ENCODE results near the gene ARHGAP25.

Gene ARHGAP25

GRCh38 chr2:68832233-68832869 lies 97.7 kb downstream of the ARHGAP25 start:
- ATAC-seq (peak; percentile 94), DNase-seq (peak; percentile 72)

- no peak for ATAC-seq
- no peak for DNase-seq
Measured at GRCh38 chr2:68833162-68833561, 98.6 kb downstream of the ARHGAP25 start.

- DNase-seq: no peak
- ATAC-seq: no peak
Measured at GRCh38 chr2:68834737-68835376, 100.2 kb downstream of the ARHGAP25 start.

GRCh38 chr2:68835621-68836020 lies 101.0 kb downstream of the ARHGAP25 start:
- DNase-seq (no peak), ATAC-seq (no peak)

- ATAC-seq (no peak), DNase-seq (peak; percentile 83)
Measured at GRCh38 chr2:68837164-68837860, 102.7 kb downstream of the ARHGAP25 start.

- DNase-seq (no peak), ATAC-seq (peak; percentile 61)
Measured at GRCh38 chr2:68837861-68838341, 103.3 kb downstream of the ARHGAP25 start.

GRCh38 chr2:68838641-68839040 lies 104.0 kb downstream of the ARHGAP25 start:
- no peak for DNase-seq
- no peak for ATAC-seq

- ATAC-seq (no peak), DNase-seq (peak; percentile 56)
Measured at GRCh38 chr2:68839260-68839833, 104.7 kb downstream of the ARHGAP25 start.

- no peak for ATAC-seq
- DNase-seq: no peak
Measured at GRCh38 chr2:68845043-68845442, 110.4 kb downstream of the ARHGAP25 start.

- ATAC-seq: no peak
- no peak for DNase-seq
Measured at GRCh38 chr2:68846091-68846490, 111.5 kb downstream of the ARHGAP25 start.

- ATAC-seq (no peak), DNase-seq (no peak)
Measured at GRCh38 chr2:68847751-68848150, 113.1 kb downstream of the ARHGAP25 start.

GRCh38 chr2:68849579-68850030 lies 115.0 kb downstream of the ARHGAP25 start:
- ATAC-seq (no peak), DNase-seq (no peak)

GRCh38 chr2:68850524-68850923 lies 115.9 kb downstream of the ARHGAP25 start:
- DNase-seq: no peak
- no peak for ATAC-seq

- ATAC-seq: no peak
- DNase-seq: no peak
Measured at GRCh38 chr2:68853035-68853434, 118.4 kb downstream of the ARHGAP25 start.

- DNase-seq (no peak), ATAC-seq (no peak)
Measured at GRCh38 chr2:68853915-68854314, 119.3 kb downstream of the ARHGAP25 start.

GRCh38 chr2:68854476-68854875 lies 119.9 kb downstream of the ARHGAP25 start:
- no peak for ATAC-seq
- no peak for DNase-seq

GRCh38 chr2:68855550-68855949 lies 120.9 kb downstream of the ARHGAP25 start:
- DNase-seq (no peak), ATAC-seq (no peak)

GRCh38 chr2:68857202-68857845 lies 122.7 kb downstream of the ARHGAP25 start:
- ATAC-seq: no peak

GRCh38 chr2:68857855-68858456 lies 123.3 kb downstream of the ARHGAP25 start:
- peak; percentile 58 for ATAC-seq
- DNase-seq: no peak

More at GRCh38 chr2:68857202-68857845, 122.7 kb downstream of the ARHGAP25 start:
- DNase-seq: no peak

- ATAC-seq (no peak), DNase-seq (no peak)
Measured at GRCh38 chr2:68860111-68860510, 125.5 kb downstream of the ARHGAP25 start.

GRCh38 chr2:68861330-68861729 lies 126.7 kb downstream of the ARHGAP25 start:
- DNase-seq: no peak
- ATAC-seq: no peak

- DNase-seq: no peak
- ATAC-seq: no peak
Measured at GRCh38 chr2:68862889-68863288, 128.3 kb downstream of the ARHGAP25 start.
